ENCODE results near the gene PPP1R3E. TPM values are rescaled to one million over a fixed set of nuclear protein-coding genes. Genes with fewer than 3 reads are reported as not detected.

The PPP1R3E gene
- total and polyA plus RNA-seq, 2 of the 13 experiments (the other 11 are each of a cell fraction or from before 2014, with no cell fraction given): 16.5 to 26.5 TPM

GRCh38 chr14:23326491-23327332 lies 24.1 kb upstream of the PPP1R3E start (continued):
- TF ChIP-seq JUN (CRISPR knock-in tag; IDR thresholded peaks at IDR 0.05) (no peak), RFXANK (CRISPR knock-in tag; IDR thresholded peaks at IDR 0.05) (no peak), ZNF282 (IDR thresholded peaks at IDR 0.05; ENCODE audit: partially characterized antibody) (no peak), HDAC2 (CRISPR knock-in tag; IDR thresholded peaks at IDR 0.05) (no peak), TBX2 (CRISPR knock-in tag; IDR thresholded peaks at IDR 0.05; ENCODE audit: borderline replicate concordance) (0 out of 2 replicates have a peak, but pooled peaks have one; percentile 23), DZIP1 (CRISPR knock-in tag; IDR thresholded peaks at IDR 0.05) (no peak), ZNF343 (CRISPR knock-in tag; IDR thresholded peaks at IDR 0.05) (no peak), ERF (CRISPR knock-in tag; IDR thresholded peaks at IDR 0.05) (peak; percentile 17; the same call in 1 of the 2 replicates), FOSL1 (CRISPR knock-in tag; IDR thresholded peaks at IDR 0.05; ENCODE audit: borderline replicate concordance) (no peak), HOXA5 (CRISPR knock-in tag; IDR thresholded peaks at IDR 0.05) (no peak), JDP2 (CRISPR knock-in tag; IDR thresholded peaks at IDR 0.05; ENCODE audit: borderline replicate concordance) (no peak; the same call in 1 of the 2 replicates), GZF1 (CRISPR knock-in tag; IDR thresholded peaks at IDR 0.05) (no peak; the same call in 1 of the 2 replicates), MAFK (conservative IDR thresholded peaks at IDR 0.05 in 1 of 2, IDR thresholded peaks at IDR 0.05 in 1 of 2; ENCODE audit: low read length in 2 of 2) (no peak), FOXK1 (CRISPR knock-in tag; IDR thresholded peaks at IDR 0.05; ENCODE audit: borderline replicate concordance, low read depth) (no peak), ZNF136 (CRISPR knock-in tag; IDR thresholded peaks at IDR 0.05; ENCODE audit: low read depth) (no peak), PAF1 (CRISPR knock-in tag; IDR thresholded peaks at IDR 0.05) (peak; percentile 91), FOXO1 (CRISPR knock-in tag; IDR thresholded peaks at IDR 0.05) (0 out of 2 replicates have a peak, but pooled peaks have one; percentile 18), ZBTB38 (CRISPR knock-in tag; IDR thresholded peaks at IDR 0.05) (peak; percentile 66; the same call in 1 of the 2 replicates), RBAK (CRISPR knock-in tag; IDR thresholded peaks at IDR 0.05) (no peak), ZNF761 (CRISPR knock-in tag; conservative IDR thresholded peaks at IDR 0.05) (no peak), ATM (IDR thresholded peaks at IDR 0.05; ENCODE audit: borderline replicate concordance) (no peak)
- TF ChIP-seq, protein P1, sequence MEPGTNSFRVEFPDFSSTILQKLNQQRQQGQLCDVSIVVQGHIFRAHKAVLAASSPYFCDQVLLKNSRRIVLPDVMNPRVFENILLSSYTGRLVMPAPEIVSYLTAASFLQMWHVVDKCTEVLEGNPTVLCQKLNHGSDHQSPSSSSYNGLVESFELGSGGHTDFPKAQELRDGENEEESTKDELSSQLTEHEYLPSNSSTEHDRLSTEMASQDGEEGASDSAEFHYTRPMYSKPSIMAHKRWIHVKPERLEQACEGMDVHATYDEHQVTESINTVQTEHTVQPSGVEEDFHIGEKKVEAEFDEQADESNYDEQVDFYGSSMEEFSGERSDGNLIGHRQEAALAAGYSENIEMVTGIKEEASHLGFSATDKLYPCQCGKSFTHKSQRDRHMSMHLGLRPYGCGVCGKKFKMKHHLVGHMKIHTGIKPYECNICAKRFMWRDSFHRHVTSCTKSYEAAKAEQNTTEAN (CRISPR knock-in tag; conservative IDR thresholded peaks at IDR 0.05): no peak
- TF ChIP-seq, protein P2, sequence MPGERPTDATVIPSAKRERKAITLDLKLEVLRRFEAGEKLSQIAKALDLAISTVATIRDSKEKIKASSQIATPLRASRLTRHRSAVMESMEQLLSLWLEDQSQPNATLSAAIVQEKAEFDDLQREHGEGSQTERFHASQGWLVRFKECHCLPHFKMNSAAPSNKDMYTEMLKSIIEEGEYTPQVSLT (CRISPR knock-in tag; IDR thresholded peaks at IDR 0.05; ENCODE audit: borderline replicate concordance, low read depth): no peak
- TF ChIP-seq, protein P3, sequence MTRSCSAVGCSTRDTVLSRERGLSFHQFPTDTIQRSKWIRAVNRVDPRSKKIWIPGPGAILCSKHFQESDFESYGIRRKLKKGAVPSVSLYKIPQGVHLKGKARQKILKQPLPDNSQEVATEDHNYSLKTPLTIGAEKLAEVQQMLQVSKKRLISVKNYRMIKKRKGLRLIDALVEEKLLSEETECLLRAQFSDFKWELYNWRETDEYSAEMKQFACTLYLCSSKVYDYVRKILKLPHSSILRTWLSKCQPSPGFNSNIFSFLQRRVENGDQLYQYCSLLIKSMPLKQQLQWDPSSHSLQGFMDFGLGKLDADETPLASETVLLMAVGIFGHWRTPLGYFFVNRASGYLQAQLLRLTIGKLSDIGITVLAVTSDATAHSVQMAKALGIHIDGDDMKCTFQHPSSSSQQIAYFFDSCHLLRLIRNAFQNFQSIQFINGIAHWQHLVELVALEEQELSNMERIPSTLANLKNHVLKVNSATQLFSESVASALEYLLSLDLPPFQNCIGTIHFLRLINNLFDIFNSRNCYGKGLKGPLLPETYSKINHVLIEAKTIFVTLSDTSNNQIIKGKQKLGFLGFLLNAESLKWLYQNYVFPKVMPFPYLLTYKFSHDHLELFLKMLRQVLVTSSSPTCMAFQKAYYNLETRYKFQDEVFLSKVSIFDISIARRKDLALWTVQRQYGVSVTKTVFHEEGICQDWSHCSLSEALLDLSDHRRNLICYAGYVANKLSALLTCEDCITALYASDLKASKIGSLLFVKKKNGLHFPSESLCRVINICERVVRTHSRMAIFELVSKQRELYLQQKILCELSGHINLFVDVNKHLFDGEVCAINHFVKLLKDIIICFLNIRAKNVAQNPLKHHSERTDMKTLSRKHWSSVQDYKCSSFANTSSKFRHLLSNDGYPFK (CRISPR knock-in tag; IDR thresholded peaks at IDR 0.05; ENCODE audit: borderline replicate concordance): 0 out of 2 replicates have a peak, but pooled peaks have one; percentile 14
